Ectodermal cell (in vitro differentiated cells): Measurements from ENCODE around the gene DAPK2.

Experiments
- H3K27ac ChIP-seq: 2 replicates; pipeline ENCODE4 v1.7.0; 2013; ENCODE audit warnings: mild to moderate bottlenecking, low read depth, low read length; ENCODE audit not compliant: insufficient read depth, poor library complexity, severe bottlenecking
- H3K27me3 ChIP-seq: 2 replicates; pipeline ENCODE4 v1.7.0; 2013; ENCODE audit warnings: mild to moderate bottlenecking, low read length; ENCODE audit not compliant: insufficient read depth, control insufficient read depth, poor library complexity, severe bottlenecking
- H3K36me3 ChIP-seq: one replicate; pipeline ENCODE4 v1.7.0; 2013; ENCODE audit warnings: low read length; ENCODE audit not compliant: control insufficient read depth, insufficient read depth
- H3K4me1 ChIP-seq: one replicate; pipeline ENCODE4 v1.7.0; 2013; ENCODE audit warnings: low read length; ENCODE audit not compliant: control insufficient read depth, insufficient read depth
- H3K4me3 ChIP-seq: 2 replicates; pipeline ENCODE4 v1.7.0; 2013; ENCODE audit warnings: low read depth, low read length, control low read depth; ENCODE audit not compliant: insufficient read depth
- H3K9me3 ChIP-seq: 2 replicates; pipeline ENCODE4 v1.7.0; 2013; ENCODE audit warnings: mild to moderate bottlenecking, low read length, moderate library complexity; ENCODE audit not compliant: control insufficient read depth
- WGBS, 2 experiments: methylation state at CpG; one replicate each; pipeline ENCODE4 v1.1.7; 2013; ENCODE audit warnings: missing lambda C conversion rate in 2 of 2; 5-methylcytosine and 5-hydroxymethylcytosine counted together

Gene DAPK2

DNA sequence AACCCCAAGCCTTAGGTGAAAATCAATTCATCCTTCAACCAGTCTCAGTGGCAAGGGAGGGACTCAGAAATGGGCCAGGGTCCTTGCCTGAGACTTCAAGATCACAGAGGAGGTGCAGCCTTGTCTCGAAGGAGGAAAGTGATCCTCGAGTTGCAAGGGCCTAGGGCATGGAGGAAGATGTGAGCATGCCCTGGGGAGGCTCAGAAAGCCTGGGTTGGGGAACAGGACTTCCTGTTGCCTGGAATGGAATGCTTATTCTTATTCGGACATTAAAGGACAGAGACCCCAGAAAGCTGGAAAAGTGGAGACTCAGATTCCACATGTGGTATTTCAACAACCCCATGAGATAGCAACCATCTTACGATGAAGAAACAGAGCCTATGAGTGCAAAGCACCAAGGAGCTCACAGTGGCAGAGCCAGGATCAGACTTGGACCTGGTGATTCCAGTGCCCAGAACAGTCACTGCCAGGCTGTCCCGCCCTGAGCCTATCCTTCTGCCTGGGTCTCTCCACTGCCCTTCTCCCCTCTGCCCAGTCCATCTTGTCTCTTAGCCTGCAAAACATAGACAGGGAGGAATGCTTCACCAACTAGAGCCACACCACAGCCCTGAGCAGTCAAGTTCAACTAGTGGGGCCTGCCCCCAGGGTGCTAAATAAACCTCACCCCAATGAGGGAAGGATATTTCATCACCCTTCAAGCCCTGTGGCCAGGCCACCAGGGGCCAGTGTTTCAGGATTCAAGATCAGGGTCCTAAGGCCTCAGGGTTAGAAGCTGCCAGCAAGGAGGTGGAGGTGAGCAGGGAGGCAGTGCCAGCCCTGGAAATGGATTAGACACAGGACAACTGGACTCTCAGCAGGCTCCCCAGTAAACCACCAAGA is 21.9 kb downstream of the DAPK2 start:
- WGBS, 2 experiments = 88 to 90% methylated on average over 5 of the region's 5 CpGs
- Histone ChIP-seq H3K27me3 (no peaks in the 10 kb centered on the region), H3K4me3 (no peak overlapping the region), H3K36me3 (no peaks in the 10 kb centered on the region), H3K27ac (no peak overlapping the region), H3K9me3 (no peaks in the 10 kb centered on the region), H3K4me1 (peaks cover 3% of the 10 kb centered on the region)

DNA sequence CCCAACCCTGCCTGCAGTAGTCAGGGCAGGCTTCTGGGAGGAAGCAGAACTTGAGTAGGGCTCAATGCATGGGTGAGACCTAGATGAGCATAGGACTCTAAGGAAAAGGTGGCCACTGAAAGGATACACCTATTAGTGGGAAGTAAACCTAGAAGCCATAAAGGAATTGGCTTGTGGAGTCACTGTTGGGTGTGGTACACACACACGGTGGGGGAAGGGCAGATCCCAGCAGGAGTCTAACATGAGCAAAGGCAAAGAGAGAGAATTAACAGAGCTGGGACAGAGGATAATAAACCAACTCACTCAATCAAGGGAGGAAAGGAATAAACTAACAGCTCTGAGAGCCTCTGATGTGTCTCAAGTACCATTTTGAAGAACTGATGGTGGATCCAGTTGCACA is 23.1 kb downstream of the DAPK2 start:
- no peaks in the 10 kb centered on the region for H3K36me3 ChIP-seq
- H3K27ac ChIP-seq = no peak overlapping the region
- H3K4me3 ChIP-seq = no peak overlapping the region
- H3K9me3 ChIP-seq = no peaks in the 10 kb centered on the region
- no peaks in the 10 kb centered on the region for H3K4me1 ChIP-seq
- WGBS, 2 experiments = 75 to 88% methylated on average over 1 of the region's 1 CpG
- no peaks in the 10 kb centered on the region for H3K27me3 ChIP-seq

DNA sequence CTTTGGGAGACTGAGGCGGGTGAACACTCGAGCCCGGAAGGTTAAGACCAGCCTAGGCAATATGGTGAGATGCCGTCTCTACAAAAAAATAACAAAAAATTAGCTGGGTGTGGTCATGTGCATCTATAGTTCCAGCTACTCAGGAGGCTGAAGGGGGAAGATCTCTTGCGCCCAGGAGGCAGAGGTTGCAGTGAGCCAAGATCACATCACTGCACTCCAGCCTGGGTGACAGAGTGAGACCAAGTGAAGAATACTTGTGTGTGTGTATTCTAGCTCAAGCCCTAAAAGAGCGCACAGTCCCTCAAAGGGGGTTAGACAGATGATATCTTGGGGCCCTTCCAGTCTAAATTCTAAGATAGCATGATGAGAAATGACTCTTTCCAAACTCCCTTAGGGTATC is 23.7 kb downstream of the DAPK2 start:
- H3K36me3 ChIP-seq = no peaks in the 10 kb centered on the region
- no peaks in the 10 kb centered on the region for H3K9me3 ChIP-seq
- no peaks in the 10 kb centered on the region for H3K27me3 ChIP-seq
- no peak overlapping the region for H3K27ac ChIP-seq
- H3K4me1 ChIP-seq = no peaks in the 10 kb centered on the region
- H3K4me3 ChIP-seq = no peak overlapping the region
- WGBS, 2 experiments = 94 to 97% methylated on average over 6 of the region's 6 CpGs

DNA sequence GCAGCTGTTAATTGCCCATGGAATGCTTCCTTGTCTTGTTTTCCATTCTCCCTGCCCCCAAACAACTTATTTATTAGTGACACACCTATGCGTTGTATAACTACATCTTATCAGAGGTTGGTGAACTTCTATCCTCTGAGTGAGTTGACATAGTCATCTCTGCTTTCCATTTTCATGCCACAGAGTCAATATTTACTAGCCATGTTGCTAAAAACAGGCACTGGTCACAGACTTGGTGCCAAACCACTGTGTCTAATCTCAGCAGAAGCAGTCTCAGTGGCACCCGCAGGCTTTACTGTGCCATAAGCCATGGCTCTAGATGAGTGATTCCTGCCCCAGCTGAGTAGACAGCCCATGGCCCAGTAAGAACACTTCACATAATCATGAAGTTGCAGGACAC is 26.5 kb downstream of the DAPK2 start:
- Histone ChIP-seq H3K4me3 (no peak overlapping the region), H3K9me3 (no peaks in the 10 kb centered on the region), H3K4me1 (no peaks in the 10 kb centered on the region), H3K27ac (no peak overlapping the region), H3K27me3 (no peaks in the 10 kb centered on the region), H3K36me3 (no peaks in the 10 kb centered on the region)
- 92 to 95% methylated on average over 2 of the region's 2 CpGs for WGBS, 2 experiments

DNA sequence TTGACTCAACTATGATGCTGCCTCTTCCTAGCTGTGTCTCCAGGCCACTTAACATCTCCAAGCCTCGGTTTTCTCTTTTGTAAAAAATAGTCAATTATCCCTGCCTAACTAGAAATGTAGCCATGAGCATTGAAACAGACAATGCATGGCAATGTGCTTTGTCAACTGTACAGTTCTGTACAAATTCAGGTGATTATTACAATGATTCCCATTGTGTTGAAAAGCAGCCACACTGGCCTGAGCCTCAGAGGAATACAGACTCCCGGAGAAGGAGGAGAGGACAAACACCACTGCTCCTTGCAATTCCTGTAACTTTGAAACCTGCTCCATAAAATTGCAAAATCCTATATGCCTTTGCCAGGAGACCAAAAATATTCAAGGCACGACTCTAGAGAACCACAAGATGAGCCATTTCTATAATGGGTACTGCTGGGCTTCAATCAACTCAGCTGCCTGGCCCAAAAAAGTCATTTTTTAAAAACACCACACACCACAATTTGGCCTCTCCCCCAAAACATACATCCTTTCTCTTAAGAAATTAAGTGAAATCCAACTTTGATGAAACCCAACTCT is 28.6 kb downstream of the DAPK2 start:
- 95 to 97% methylated on average over 3 of the region's 3 CpGs for WGBS, 2 experiments
- no peak overlapping the region for H3K27ac ChIP-seq
- H3K4me3 ChIP-seq = no peak overlapping the region
- H3K36me3 ChIP-seq = no peaks in the 10 kb centered on the region
- H3K27me3 ChIP-seq = no peaks in the 10 kb centered on the region
- no peaks in the 10 kb centered on the region for H3K4me1 ChIP-seq
- H3K9me3 ChIP-seq = no peaks in the 10 kb centered on the region

DNA sequence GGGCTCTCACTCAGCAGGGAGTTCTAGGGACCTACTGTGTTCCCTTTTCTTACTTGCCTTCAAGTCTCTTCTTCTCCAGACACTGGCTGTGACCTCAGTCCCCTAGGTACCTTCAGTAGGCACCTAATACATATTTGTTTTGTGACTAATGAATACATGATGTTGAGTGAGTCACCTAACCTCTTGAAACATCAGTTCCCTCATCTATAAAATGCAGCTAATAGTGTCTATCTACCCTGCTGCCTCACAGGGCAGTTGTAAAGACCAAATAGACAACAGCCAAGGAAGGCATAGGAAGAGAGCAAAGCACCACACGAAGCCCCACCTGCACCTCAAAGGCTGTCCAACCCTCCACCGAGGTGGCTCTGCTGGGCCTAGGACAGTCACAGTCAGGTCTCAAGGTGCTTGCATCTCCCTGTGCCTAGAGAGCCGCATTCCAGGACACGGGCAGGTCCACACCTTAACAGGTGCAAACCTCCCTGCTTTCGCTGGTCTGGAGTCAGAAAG is 29.1 kb downstream of the DAPK2 start:
- 91 to 93% methylated on average over 5 of the region's 5 CpGs for WGBS, 2 experiments
- Histone ChIP-seq H3K9me3 (no peaks in the 10 kb centered on the region), H3K36me3 (no peaks in the 10 kb centered on the region), H3K27ac (no peak overlapping the region), H3K27me3 (no peaks in the 10 kb centered on the region), H3K4me3 (no peak overlapping the region), H3K4me1 (no peaks in the 10 kb centered on the region)

DNA sequence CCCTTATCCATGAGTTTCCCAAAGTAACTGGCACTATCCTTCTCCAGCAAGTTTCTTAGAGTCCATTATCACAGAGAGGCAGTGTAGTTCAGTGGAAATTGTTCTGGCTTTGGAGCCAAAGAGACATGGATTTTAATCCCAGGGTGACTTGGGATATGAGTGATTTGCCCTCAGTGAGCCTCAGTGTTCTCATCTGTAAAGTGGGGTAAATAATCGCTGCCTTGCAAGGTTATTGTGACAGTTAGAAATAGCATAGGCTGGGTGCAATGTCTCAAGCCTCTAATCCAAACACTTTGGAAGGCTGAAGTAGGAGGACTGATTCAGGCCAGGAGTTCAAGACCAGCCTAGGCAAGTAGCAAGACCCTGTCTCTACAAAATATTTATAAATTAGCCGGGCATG is 30.0 kb downstream of the DAPK2 start:
- Histone ChIP-seq H3K36me3 (no peaks in the 10 kb centered on the region), H3K27ac (no peak overlapping the region), H3K4me3 (no peak overlapping the region), H3K9me3 (no peaks in the 10 kb centered on the region), H3K27me3 (no peaks in the 10 kb centered on the region), H3K4me1 (no peaks in the 10 kb centered on the region)
- 92 to 96% methylated on average over 2 of the region's 2 CpGs for WGBS, 2 experiments

DNA sequence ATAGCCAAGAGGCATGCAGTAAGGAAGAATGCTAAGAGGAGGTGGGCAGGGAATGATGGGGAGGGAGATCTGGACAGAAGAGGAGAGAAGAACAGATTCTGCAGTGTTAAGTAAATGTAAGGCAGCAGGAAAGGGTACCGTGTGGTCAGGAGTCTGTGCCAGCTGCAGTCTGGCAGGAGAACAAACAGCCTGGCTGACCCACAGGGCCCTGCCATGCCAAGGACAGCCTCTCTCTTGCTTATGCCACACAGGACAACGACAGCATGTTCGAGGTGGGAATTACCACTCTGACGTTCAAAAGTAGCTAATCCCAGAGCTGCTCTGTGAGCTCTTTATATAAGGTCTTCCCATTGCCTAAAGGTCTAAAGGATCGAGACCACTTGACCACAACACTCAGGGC is 31.3 kb downstream of the DAPK2 start:
- Histone ChIP-seq H3K4me1 (no peaks in the 10 kb centered on the region), H3K27ac (no peak overlapping the region), H3K36me3 (no peaks in the 10 kb centered on the region), H3K4me3 (no peak overlapping the region), H3K27me3 (no peaks in the 10 kb centered on the region), H3K9me3 (no peaks in the 10 kb centered on the region)
- WGBS, 2 experiments = 94 to 95% methylated on average over 5 of the region's 5 CpGs

DNA sequence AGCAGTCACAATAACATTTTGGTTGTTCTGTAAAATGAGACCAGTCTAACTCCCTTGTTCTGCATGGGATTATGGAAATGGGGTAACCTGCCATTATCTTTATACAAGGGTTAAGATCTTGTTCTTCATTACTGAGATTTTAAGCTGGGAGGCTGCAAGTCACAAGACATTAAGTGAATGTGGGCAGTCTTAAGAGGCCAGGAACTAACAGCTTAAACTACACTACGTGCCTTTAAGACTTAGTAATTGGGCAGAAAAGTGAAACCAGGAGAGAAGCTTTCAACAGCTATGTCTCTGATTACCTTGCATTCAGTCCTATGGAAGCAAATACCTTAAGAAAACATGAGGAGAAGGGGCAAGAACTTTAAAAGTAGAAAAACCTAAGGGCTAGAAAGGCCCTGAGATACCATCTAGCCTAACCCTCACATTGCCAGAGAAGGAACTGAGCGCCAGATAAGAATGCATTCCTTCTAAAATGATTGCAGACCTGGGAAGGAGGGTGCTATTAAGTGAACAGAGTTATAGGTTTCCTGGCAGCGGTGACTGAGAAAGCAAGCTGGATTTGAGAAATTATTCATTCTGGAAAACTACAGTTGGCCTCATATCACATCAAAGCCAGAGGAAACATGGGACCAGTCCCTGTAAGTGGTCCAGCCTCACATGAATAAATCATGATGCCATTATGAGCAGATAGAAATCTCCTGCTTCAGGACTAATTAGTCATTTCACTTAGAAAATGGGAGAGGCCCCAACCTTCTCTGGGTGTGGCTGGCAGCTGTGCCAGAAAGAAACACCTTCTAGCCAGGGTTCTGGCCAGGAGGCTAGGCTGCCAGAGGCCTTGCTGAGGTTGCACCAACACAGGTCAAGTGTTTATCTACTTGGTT is 32.9 kb downstream of the DAPK2 start:
- Histone ChIP-seq H3K27ac (no peak overlapping the region), H3K4me3 (no peak overlapping the region), H3K9me3 (no peaks in the 10 kb centered on the region), H3K27me3 (no peaks in the 10 kb centered on the region), H3K36me3 (no peaks in the 10 kb centered on the region), H3K4me1 (no peaks in the 10 kb centered on the region)
- 90 to 98% methylated on average over 3 of the region's 3 CpGs for WGBS, 2 experiments

DNA sequence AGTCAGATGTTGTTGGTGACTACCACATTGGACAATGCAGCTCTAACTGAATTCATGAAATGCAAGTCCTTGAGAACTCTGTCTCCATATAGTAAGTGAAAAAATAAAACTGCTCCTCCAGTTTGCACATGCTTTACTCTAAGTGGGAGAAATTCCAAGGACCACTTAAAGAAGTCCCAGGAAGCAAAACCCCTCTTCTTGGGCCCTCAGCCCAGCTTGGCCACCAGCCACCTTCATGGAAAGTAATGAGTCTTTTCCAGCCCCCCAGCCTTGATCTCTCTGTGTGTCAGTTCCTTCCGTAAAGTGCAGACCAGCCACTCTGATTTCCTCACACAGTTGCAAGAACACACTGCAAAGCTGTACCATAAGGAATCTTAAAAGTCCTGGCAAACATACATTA is 34.5 kb downstream of the DAPK2 start:
- Histone ChIP-seq H3K4me3 (no peak overlapping the region), H3K27me3 (no peaks in the 10 kb centered on the region), H3K36me3 (no peaks in the 10 kb centered on the region), H3K9me3 (no peaks in the 10 kb centered on the region), H3K4me1 (no peaks in the 10 kb centered on the region), H3K27ac (no peak overlapping the region)
- 86 to 91% methylated on average over 1 of the region's 1 CpG for WGBS, 2 experiments
